ENCODE measurements around the gene GSK3A. TPM values are rescaled to one million over a fixed set of nuclear protein-coding genes. Genes with fewer than 3 reads are reported as not detected.
"Not testable (repeated sequence)": the region's sequence is repeated elsewhere in the genome, so short reads cannot be mapped to it uniquely, and the experiment has no call there.

Gene GSK3A
- total RNA-seq, 1 experiment from 2014 or later, result 58.8 TPM

GRCh38 chr19:42261763-42262162 is 19.4 kb upstream of the GSK3A start:
- CTCF ChIA-PET, result no interaction called here
- peaks cover 17% of the 10 kb centered on the region for H3K4me1 Mint-ChIP-seq (ENCODE audit: low read depth, unreplicated experiment)

DNA sequence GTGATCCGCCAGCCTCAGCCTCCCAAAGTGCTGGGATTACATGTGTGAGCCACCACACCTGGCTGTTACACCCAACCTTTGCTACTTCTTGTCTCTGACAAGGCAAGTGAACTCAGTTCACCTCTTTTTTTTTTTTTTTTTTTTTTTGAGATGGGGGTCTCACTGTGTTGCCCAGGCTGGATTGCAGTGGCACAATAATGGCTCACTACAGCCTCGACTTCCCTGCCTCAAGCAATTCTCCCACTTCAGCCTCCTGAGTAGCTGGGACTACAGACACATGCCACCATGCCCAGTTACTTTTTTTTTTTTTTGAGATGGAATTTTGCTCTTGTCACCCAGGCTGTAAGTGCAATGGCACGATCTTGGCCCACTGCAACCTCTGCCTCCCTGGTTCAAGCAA is 15.4 kb upstream of the GSK3A start:
- Mint-ChIP-seq H3K27me3 (ENCODE audit: unreplicated experiment) (peaks cover 14% of the 10 kb centered on the region), H3K36me3 (ENCODE audit: insufficient read depth, unreplicated experiment) (peaks cover 34% of the 10 kb centered on the region), H3K4me1 (ENCODE audit: low read depth, unreplicated experiment) (peaks cover 23% of the 10 kb centered on the region)
- CTCF ChIA-PET, result interaction anchor here (1.3 kb wide), 1 partner anchor 25 kb away, joined by 11 read pairs; no protein-coding TSS in a partner anchor
- H3K4me3 Mint-ChIP-seq (ENCODE audit: low read depth, unreplicated experiment); DNase-seq; BruUV-seq (replicated peaks); intact Hi-C loops (cut with micrococcal nuclease; ENCODE audit: unreplicated experiment); H3K27ac Mint-ChIP-seq (ENCODE audit: unreplicated experiment); H3K9me3 Mint-ChIP-seq (ENCODE audit: low read depth, unreplicated experiment): not testable (repeated sequence)

More at GRCh38 chr19:42261763-42262162, 19.4 kb upstream of the GSK3A start:
- peaks cover 19% of the 10 kb centered on the region for H3K27me3 Mint-ChIP-seq (ENCODE audit: unreplicated experiment)
- H3K4me3 Mint-ChIP-seq (ENCODE audit: low read depth, unreplicated experiment), result no peak overlapping the region
- no TSS peak for BruUV-seq (replicated peaks)
- no peak for DNase-seq
- TF ChIP-seq CTCF (IDR thresholded peaks at IDR 0.05; ENCODE audit: unreplicated experiment), result no peak
- no peaks in the 10 kb centered on the region for H3K36me3 Mint-ChIP-seq (ENCODE audit: insufficient read depth, unreplicated experiment)
- H3K9me3 Mint-ChIP-seq (ENCODE audit: low read depth, unreplicated experiment), result no peaks in the 10 kb centered on the region
- intact Hi-C loops (cut with micrococcal nuclease; ENCODE audit: unreplicated experiment), result no loop called here
- H3K27ac Mint-ChIP-seq (ENCODE audit: unreplicated experiment), result no peak overlapping the region

DNA sequence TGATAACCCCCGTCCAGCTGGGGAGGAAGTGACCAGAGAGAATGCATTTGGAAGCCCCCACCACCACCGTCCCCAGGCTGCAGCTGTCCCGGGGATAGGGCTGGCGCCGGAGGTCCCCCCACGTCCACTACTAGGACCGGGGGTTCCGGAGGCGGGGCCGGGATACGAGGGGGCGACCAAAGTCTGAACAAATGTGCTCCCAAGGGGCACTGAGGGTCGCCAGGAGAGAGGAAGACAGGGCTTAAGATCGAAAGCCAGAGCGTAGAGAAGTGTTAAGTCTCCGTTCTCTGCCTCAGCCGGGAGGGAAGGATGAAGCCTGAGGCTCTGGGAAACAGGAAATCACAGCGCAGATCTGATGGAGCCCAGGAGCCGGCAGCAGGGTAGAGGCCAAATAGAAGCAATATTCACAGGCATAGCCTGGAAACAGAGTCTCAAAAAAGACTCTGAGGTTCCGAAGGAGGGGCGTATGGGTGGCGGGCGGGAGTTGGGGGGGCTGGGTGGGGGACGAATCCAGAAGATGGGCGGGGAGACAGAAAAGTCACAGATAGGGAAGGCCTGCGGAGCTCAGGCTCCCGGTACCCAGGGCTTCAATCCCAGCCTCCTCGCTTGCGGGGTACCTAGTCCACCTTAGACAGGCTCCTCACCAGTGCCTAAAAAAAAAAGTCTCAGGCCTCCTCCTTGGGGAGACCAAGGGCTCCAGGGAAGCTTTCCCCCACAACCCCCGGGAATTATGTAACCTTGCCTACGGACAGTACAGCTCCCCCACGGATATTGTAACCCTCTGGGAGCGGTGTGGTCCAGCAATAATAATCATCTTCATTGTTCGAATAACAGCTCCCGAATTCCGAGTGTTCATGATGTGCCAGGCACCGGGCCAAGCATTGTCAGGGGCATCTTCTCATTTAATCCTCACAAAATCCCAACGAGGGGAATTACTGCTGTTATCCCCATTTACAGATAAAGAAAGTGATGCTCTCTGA is 13.7 kb upstream of the GSK3A start:
- no TSS peak for BruUV-seq (replicated peaks)
- peak; percentile 46 for DNase-seq
- H3K27me3 Mint-ChIP-seq (ENCODE audit: unreplicated experiment), result no peaks in the 10 kb centered on the region

DNA sequence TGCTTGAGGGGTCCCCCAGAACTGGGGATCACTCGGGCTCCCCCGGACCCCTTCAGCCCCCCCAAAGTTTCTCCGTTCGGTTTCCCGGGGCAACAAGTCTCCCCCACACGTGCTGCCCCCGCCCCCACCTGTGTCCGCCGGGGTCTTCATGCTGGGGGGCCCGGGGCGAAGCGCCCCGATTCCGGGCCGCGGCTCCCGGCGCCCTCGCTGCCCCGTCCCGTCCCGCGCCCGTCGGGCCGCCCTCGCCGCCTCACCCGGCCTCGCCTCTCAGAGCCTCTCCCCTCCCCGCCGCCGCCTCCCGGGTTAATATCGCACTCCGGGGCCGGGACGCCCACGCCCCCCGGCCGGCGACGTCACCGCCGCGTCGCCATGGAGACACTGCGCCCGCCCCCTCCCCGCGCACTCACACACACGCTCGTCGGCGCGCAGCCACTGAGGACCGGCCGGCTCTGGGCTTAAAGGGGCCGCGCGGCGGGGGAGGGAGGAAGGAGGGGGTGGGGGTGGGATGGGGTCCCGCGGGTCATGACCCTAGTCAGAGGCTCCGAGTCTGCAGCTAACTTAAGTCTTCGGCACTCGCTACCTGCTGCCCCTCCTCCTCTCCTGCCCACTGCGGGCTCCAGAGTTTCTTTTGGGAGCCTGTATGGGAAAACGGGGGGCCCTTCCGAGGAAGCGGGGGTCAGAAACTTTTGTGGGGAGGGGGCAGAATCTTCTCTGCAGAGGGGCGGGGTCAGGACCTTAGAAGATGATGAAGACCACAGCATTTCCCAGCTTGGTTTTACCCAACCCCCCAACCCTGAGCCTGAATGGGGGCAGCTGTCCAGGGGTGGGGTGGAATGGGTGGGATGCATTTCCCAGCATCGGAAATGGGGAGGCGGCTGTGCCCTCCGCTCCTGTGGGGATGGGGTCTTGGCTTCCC is 12.7 kb upstream of the GSK3A start, which contains the start of gene ERF:
Gene ERF (minus strand): TSS at position 279 of the 916 bp plus-strand sequence. CDS start 129 bp downstream, at position 150.
- H3K4me3 Mint-ChIP-seq (ENCODE audit: low read depth, unreplicated experiment), result peak within 1 kb of the TSS; percentile 92
- intact Hi-C loops (cut with micrococcal nuclease; ENCODE audit: unreplicated experiment), result no loop called here
- peak; percentile 98 for DNase-seq

More for the DNA sequence above, 13.7 kb upstream of the GSK3A start:
- Mint-ChIP-seq H3K4me1 (ENCODE audit: low read depth, unreplicated experiment) (peaks cover 34% of the 10 kb centered on the region), H3K9me3 (ENCODE audit: low read depth, unreplicated experiment) (no peaks in the 10 kb centered on the region), H3K4me3 (ENCODE audit: low read depth, unreplicated experiment) (peak overlapping the region; percentile 92), H3K27ac (ENCODE audit: unreplicated experiment) (no peak overlapping the region), H3K36me3 (ENCODE audit: insufficient read depth, unreplicated experiment) (peaks cover 50% of the 10 kb centered on the region)
- CTCF ChIA-PET, result no interaction called here
- no peak for TF ChIP-seq CTCF (IDR thresholded peaks at IDR 0.05; ENCODE audit: unreplicated experiment)
- intact Hi-C loops (cut with micrococcal nuclease; ENCODE audit: unreplicated experiment), result no loop called here

More for the DNA sequence above, 12.7 kb upstream of the GSK3A start, which contains the start of gene ERF:
- H3K36me3 Mint-ChIP-seq (ENCODE audit: insufficient read depth, unreplicated experiment), result peaks cover 60% of the 10 kb centered on the region
- peak within 1 kb of the TSS; percentile 67 for H3K27ac Mint-ChIP-seq (ENCODE audit: unreplicated experiment)
- H3K4me1 Mint-ChIP-seq (ENCODE audit: low read depth, unreplicated experiment), result peaks cover 34% of the 10 kb centered on the region
- TF ChIP-seq CTCF (IDR thresholded peaks at IDR 0.05; ENCODE audit: unreplicated experiment), result no peak
- no peaks in the 10 kb centered on the region for H3K9me3 Mint-ChIP-seq (ENCODE audit: low read depth, unreplicated experiment)
- no peaks in the 10 kb centered on the region for H3K27me3 Mint-ChIP-seq (ENCODE audit: unreplicated experiment)
- no TSS peak for BruUV-seq (replicated peaks)
- CTCF ChIA-PET, result interaction anchor here (0.6 kb wide), 1 partner anchor 11 kb away, joined by 4 read pairs; no protein-coding TSS in a partner anchor

All from Calu3 (cell line).